Stimulated activated CD8-positive, alpha-beta memory T cell treated with anti-CD3 and anti-CD28 coated beads, Interleukin-15, amount 100 ng/mL, for 24 hours (primary cell): ENCODE measurements around the gene XPNPEP3.
"Not testable (repeated sequence)": the region's sequence is repeated elsewhere in the genome, so short reads cannot be mapped to it uniquely, and the experiment has no call there.

Experiments
- DNase-seq: peaks from one replicate; pipeline ENCODE4 v3.0.0-alpha.2; 2020; ENCODE audit warnings: low read depth

Gene XPNPEP3

DNA sequence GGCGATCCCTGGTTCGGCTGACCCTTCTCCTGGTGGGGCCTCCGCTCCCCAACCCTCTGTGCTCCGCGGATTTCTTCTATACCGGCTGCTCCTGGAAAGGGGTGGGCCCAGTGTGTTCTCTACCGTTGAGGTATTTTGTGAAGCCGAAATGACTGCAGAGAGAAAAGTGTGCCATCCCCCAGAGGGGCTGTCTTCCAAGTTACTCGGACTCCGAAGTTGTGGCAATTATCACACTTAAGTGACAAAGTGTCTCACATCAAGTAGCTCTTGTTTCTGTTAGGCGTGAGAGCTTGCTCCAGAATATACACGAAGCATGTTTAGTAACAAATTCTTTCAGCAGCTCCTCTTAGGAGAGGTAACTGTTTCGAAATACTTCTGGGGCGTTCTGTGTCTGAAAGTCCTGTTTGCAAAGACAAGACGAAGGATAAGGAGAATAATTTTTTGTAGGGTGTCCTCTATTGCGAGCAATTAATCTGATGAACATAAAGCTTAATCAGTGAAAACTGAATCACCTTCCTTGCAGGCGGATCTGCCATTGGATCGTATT, 434 bp downstream of the XPNPEP3 start:
- DNase-seq: no peak

- DNase-seq: no peak
Measured at GRCh38 chr22:40862013-40862412, 5.1 kb downstream of the XPNPEP3 start, which contains the start of gene DNAJB7. Gene DNAJB7, minus strand, starts transcription at chr22:40862113. Its CDS starts 119 bp downstream, at chr22:40861994.

- DNase-seq: no peak
Measured at GRCh38 chr22:40862537-40862936, 5.6 kb downstream of the XPNPEP3 start.

- no peak for DNase-seq
Measured at GRCh38 chr22:40867109-40867508, 10.2 kb downstream of the XPNPEP3 start.

GRCh38 chr22:40868379-40868778, 11.4 kb downstream of the XPNPEP3 start:
- not testable (repeated sequence) for DNase-seq

GRCh38 chr22:40874016-40874415, 17.1 kb downstream of the XPNPEP3 start:
- no peak for DNase-seq

- no peak for DNase-seq
Measured at GRCh38 chr22:40875111-40875510, 18.2 kb downstream of the XPNPEP3 start.

DNA sequence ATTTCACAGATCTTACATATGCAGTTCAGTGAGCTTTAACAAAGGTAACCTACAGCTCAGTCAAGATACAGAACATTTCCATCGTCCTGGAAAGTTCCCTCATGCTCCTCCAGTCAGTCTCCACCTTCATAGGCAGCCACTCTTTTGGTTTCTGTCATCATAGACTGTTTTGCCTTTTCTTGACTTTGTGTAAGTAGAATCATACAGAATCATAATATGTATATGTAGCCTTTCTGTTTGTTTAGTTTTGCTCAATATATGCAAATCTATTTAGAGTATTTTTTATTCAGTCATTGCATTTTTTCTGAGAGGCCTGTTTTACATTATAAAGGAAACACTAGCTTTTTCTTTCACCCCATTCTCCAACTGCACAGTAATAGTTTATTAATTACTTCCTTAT, 20.0 kb downstream of the XPNPEP3 start:
- no peak for DNase-seq

GRCh38 chr22:40877488-40877887, 20.5 kb downstream of the XPNPEP3 start:
- DNase-seq: no peak

GRCh38 chr22:40878922-40879321, 22.0 kb downstream of the XPNPEP3 start:
- DNase-seq: no peak

DNA sequence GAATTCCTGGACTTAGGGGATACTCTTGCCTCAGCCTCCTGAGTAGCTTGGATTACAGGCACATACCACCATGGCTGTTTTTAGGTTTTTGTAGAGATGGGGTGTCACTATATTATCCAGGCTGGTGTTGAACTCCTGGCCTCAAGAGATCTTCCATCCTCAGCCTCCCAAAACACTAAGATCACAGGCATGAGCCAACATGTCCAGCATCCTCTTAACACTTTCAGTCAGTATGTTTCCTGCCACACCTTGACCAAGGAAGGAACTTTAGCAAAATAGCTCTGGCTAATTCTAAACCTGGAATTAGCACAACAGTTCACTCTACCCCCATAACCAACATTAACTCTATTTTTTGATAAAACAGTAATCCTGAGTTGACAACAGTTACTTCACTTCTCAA, 32.2 kb downstream of the XPNPEP3 start:
- DNase-seq: no peak

GRCh38 chr22:40890881-40891280, 33.9 kb downstream of the XPNPEP3 start:
- DNase-seq: no peak

DNA sequence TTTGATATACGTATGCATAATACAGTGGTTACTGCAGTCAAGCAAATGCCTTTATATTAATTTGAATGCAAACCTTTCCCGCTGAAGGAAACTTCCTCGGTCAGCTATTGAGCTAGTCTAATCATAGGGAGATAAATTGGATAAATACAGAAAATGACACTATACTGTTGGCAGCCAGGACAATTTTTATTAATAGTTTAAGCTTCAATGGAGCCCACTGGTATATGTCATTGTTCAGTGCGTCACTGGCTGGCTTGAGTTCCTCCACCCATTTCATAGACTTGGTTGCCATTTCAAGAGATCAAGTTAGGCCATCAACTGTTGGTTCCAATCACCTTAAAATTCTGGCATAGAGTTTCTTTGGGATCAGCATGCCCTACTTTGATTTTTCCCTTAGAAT, 37.5 kb downstream of the XPNPEP3 start:
- DNase-seq: no peak

GRCh38 chr22:40898850-40899357, 42.0 kb downstream of the XPNPEP3 start:
- DNase-seq: no peak

GRCh38 chr22:40904101-40904500, 47.2 kb downstream of the XPNPEP3 start:
- no peak for DNase-seq

GRCh38 chr22:40908895-40909294, 51.9 kb downstream of the XPNPEP3 start:
- DNase-seq: no peak

DNA sequence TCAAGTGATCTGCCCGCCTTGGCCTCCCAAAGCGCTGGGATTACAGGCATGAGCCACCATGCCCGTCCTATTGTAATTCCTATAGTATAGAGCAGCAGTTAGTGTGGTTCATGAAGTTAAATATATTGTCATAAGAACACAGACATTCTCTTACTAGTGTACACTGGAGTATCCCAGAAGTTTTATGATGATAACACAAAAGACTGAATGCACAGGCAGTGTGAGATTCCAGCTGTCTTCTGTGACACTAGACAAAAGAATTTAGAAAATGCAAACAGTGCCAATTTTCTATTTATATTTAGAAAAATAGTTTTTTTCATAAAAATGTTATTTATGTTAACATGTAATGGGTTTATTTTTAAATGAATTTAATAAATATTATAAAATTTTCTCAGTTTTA, 54.8 kb downstream of the XPNPEP3 start:
- DNase-seq: no peak

DNA sequence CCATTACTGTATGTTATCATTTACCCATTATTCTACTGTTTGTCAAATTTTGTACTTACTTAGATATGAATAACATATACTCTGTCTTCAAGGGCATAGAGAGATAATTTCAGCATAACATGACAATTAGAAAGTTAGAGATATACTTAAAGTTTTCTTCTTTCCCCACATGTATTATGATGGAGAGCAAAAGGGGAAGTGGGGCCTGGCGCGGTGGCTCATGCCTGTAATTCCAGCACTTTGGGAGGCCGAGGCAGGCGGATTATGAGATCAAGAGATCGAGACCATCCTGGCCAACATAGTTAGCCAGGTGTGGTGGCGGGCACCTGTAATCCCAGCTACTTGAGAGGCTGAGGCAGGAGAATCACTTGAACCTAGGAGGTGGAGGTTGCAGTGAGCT, 56.0 kb downstream of the XPNPEP3 start:
- not testable (repeated sequence) for DNase-seq

GRCh38 chr22:40919446-40919845, 62.5 kb downstream of the XPNPEP3 start:
- no peak for DNase-seq

DNA sequence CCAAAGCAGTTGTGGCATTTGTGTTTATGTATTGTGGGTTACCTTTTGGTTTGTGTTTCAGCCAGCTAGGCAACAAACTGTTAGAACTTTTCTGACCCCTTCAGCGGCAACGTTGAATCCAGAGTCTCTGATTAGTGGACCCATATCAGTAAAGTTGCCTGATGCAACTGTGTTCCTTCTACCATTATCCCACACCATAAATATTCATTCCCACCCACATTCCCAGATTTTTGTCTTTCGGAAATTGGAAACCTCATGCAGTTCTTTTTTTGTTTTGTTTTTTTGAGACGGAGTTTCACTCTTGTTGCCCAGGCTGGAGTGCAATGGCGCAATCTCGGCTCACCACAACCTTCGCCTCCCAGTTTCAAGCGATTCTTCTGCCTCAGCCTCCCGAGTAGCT, 63.6 kb downstream of the XPNPEP3 start:
- DNase-seq: no peak

- no peak for DNase-seq
Measured at GRCh38 chr22:40922484-40923303, 65.7 kb downstream of the XPNPEP3 start.

DNA sequence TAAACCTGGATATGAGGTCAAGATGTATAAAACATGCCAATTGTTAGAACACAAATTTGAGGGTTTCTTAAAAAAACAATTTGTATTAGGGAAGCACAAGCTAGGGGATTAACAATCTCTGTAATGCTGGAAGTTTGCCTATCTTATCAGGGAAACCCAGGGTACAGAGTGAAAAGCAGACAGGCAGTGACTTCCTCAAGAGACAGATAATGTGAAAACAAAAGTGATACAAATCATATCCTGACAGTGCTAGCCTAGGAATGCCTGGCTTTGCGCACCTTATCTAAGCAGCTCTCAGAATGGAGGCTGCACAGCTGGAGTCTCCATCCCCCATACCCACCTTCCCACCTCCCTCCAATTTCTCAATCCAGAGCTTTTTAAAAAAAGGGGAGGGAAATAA, 71.7 kb downstream of the XPNPEP3 start:
- no peak for DNase-seq

GRCh38 chr22:40932396-40932795, 75.4 kb downstream of the XPNPEP3 start:
- DNase-seq: no peak

- DNase-seq: no peak
Measured at GRCh38 chr22:40939202-40939601, 82.3 kb downstream of the XPNPEP3 start.
